SK-N-SH (cell line): ENCODE results near the gene AKAP8. TPM values are rescaled to one million over a fixed set of nuclear protein-coding genes. Genes with fewer than 3 reads are reported as not detected.
A peak's percentile ranks its signal among the peaks of the same experiment; 100 is the strongest.

Experiments used
- CTCF ChIA-PET: fragments of 300-600, 350-600 bp; formaldehyde crosslinking; extraction: SDS; loops from one replicate; lab custom pipeline; 2021; lab: Yijun Ruan, JAX
- POLR2A ChIA-PET: fragments of 350-600 bp; sonication (Branson Sonifier 250); formaldehyde crosslinking; extraction: SDS; loops from one replicate; lab custom pipeline; 2020; ENCODE audit warnings: antibody characterized with exemption, inconsistent platforms; lab: Yijun Ruan, JAX
- DNase-seq: peaks from one replicate; pipeline ENCODE4 v3.0.0; 2012
- H2AFZ ChIP-seq: fragments of 200-600 bp; sonication (generic); 2 replicates; pipeline ENCODE4 v1.8.1; 2016; ENCODE audit warnings: antibody characterized with exemption, mild to moderate bottlenecking, low read depth
- H3F3A ChIP-seq: fragments of 200-600 bp; sonication (generic); replicated peaks from 2 replicates; pipeline ENCODE3; 2016; ENCODE audit warnings: antibody characterized with exemption, mild to moderate bottlenecking; ENCODE audit not compliant: insufficient read depth
- H3K27ac ChIP-seq, 2 experiments: fragments of 200-500 bp in 1 of 2; fragments of 200-600 bp in 1 of 2; sonication (Bioruptor generic) in 1 of 2; sonication (generic), shearing (Covaris generic) in 1 of 2; 2 replicates each; pipeline versions ENCODE4 v1.5.1 to v1.6.1; 2014 to 2016; ENCODE audit warnings: low read depth in 2 of 2, inconsistent platforms in 1 of 2, low read length in 1 of 2, mild to moderate bottlenecking in 1 of 2, mixed read lengths in 1 of 2
- H3K27me3 ChIP-seq: fragments of 200-600 bp; sonication (generic), shearing (Covaris generic); 2 replicates; pipeline ENCODE4 v1.6.1; 2016; ENCODE audit warnings: mixed run types; ENCODE audit not compliant: insufficient read depth
- H3K36me3 ChIP-seq, 2 experiments: fragments of 200-500 bp in 1 of 2; fragments of 200-600 bp in 1 of 2; sonication (Bioruptor generic) in 1 of 2; sonication (generic) in 1 of 2; replicated peaks in 1 of 2; 2 replicates each; pipeline versions ENCODE3 to v1.5.1; 2014 to 2016; ENCODE audit warnings: low read length in 1 of 2, mild to moderate bottlenecking in 1 of 2; ENCODE audit not compliant: insufficient read depth in 2 of 2, control insufficient read depth in 1 of 2
- H3K4me1 ChIP-seq, 2 experiments: fragments of 200-500 bp in 1 of 2; fragments of 200-600 bp in 1 of 2; sonication (Bioruptor generic) in 1 of 2; sonication (generic), shearing (Covaris generic) in 1 of 2; 2 replicates each; pipeline versions ENCODE4 v1.5.1 to v1.6.1; 2014 to 2016; ENCODE audit warnings: low read depth in 1 of 2, low read length in 1 of 2, mixed run types in 1 of 2; ENCODE audit not compliant: insufficient read depth in 2 of 2, control insufficient read depth in 1 of 2
- H3K4me2 ChIP-seq: fragments of 200-600 bp; sonication (generic), shearing (Covaris generic); 2 replicates; pipeline ENCODE4 v1.6.1; 2017; ENCODE audit warnings: mixed run types
- H3K4me3 ChIP-seq, 2 experiments: fragments of 200-500 bp in 1 of 2; fragments of 200-600 bp in 1 of 2; sonication (Bioruptor generic) in 1 of 2; sonication (generic), shearing (Covaris generic) in 1 of 2; 2 replicates each; pipeline versions ENCODE4 v1.5.1 to v1.8.1; 2014 to 2016; ENCODE audit warnings: low read depth in 2 of 2, inconsistent platforms in 1 of 2, low read length in 1 of 2, mild to moderate bottlenecking in 1 of 2, mixed read lengths in 1 of 2, moderate library complexity in 1 of 2
- H3K79me2 ChIP-seq: fragments of 200-600 bp; sonication (generic); 2 replicates; pipeline ENCODE4 v1.8.1; 2017; ENCODE audit warnings: mild to moderate bottlenecking; ENCODE audit not compliant: insufficient read depth
- H3K9ac ChIP-seq: fragments of 200-600 bp; sonication (generic); 2 replicates; pipeline ENCODE4 v1.6.1; 2017; ENCODE audit warnings: mixed run types
- H3K9me2 ChIP-seq: fragments of 200-600 bp; sonication (generic); 2 replicates; pipeline ENCODE4 v1.6.1; 2017; ENCODE audit warnings: mixed run types
- H3K9me3 ChIP-seq: fragments of 200-600 bp; sonication (generic); 2 replicates; pipeline ENCODE4 v1.6.1; 2017; ENCODE audit warnings: mixed run types, mild to moderate bottlenecking, moderate library complexity
- H4K20me1 ChIP-seq: fragments of 200-600 bp; sonication (generic); 2 replicates; pipeline ENCODE4 v1.6.1; 2017; ENCODE audit warnings: mild to moderate bottlenecking, mixed run types; ENCODE audit not compliant: insufficient read depth
- CTCF ChIP-seq: fragments of 200-600 bp; sonication (generic); IDR thresholded peaks from 2 replicates; pipeline ENCODE4 v1.6.1; 2017; ENCODE audit warnings: antibody characterized with exemption, mild to moderate bottlenecking, moderate library complexity
- ELF1 ChIP-seq: IDR thresholded peaks from 2 replicates; pipeline ENCODE4 v1.4.0; 2012
- FOXJ3 ChIP-seq: sonication (generic); formaldehyde crosslinking; IDR thresholded peaks from 2 replicates; pipeline ENCODE4 v1.5.1; 2020; ENCODE audit warnings: mild to moderate bottlenecking, missing genetic modification reagents
- FOXM1 ChIP-seq: IDR thresholded peaks from 2 replicates; pipeline ENCODE4 v1.4.0; 2012; ENCODE audit warnings: low read depth, mild to moderate bottlenecking
- GABPA ChIP-seq: IDR thresholded peaks from 2 replicates; pipeline ENCODE4 v1.4.0; 2012; ENCODE audit warnings: low read depth, mild to moderate bottlenecking
- MAX ChIP-seq: IDR thresholded peaks from 2 replicates; pipeline ENCODE4 v1.4.0; 2012; ENCODE audit warnings: low read depth
- MEF2A ChIP-seq: IDR thresholded peaks from 2 replicates; pipeline ENCODE4 v1.4.0; 2012; ENCODE audit warnings: low read depth, borderline replicate concordance
- MXI1 ChIP-seq: IDR thresholded peaks from 2 replicates; pipeline ENCODE4 v1.6.1; 2012; ENCODE audit warnings: mild to moderate bottlenecking, low read depth, low read length, improper control_type of control experiment
- NRF1 ChIP-seq: IDR thresholded peaks from 2 replicates; pipeline ENCODE4 v1.6.1; 2012; ENCODE audit warnings: low read depth, mild to moderate bottlenecking, low read length
- PBX3 ChIP-seq: IDR thresholded peaks from 2 replicates; pipeline ENCODE4; 2012
- POLR2AphosphoS5 ChIP-seq: IDR thresholded peaks from 2 replicates; pipeline ENCODE4 v1.6.1; 2012; ENCODE audit warnings: low read depth, low read length
- RCOR1 ChIP-seq: fragments of 150-350 bp; IDR thresholded peaks from 2 replicates; pipeline ENCODE4 v1.6.1; 2017; ENCODE audit warnings: antibody characterized with exemption, low read length
- REST ChIP-seq: IDR thresholded peaks from 2 replicates; pipeline ENCODE4 v1.6.1; 2012; ENCODE audit warnings: mild to moderate bottlenecking, low read depth, low read length, moderate library complexity
- RFX5 ChIP-seq: IDR thresholded peaks from 2 replicates; pipeline ENCODE4 v1.6.1; 2012; ENCODE audit warnings: mild to moderate bottlenecking, improper control_type of control experiment, low read length
- SIN3A ChIP-seq: IDR thresholded peaks from 2 replicates; pipeline ENCODE4 v1.6.1; 2012; ENCODE audit warnings: low read depth, mild to moderate bottlenecking, low read length, moderate library complexity, borderline replicate concordance
- TAF1 ChIP-seq: IDR thresholded peaks from 2 replicates; pipeline ENCODE4 v1.6.1; 2012; ENCODE audit warnings: low read depth, mild to moderate bottlenecking, low read length, moderate library complexity, borderline replicate concordance
- TEAD4 ChIP-seq: IDR thresholded peaks from 2 replicates; pipeline ENCODE4 v1.4.0; 2012; ENCODE audit warnings: mild to moderate bottlenecking, borderline replicate concordance; ENCODE audit not compliant: insufficient read depth
- USF1 ChIP-seq: IDR thresholded peaks from 2 replicates; pipeline ENCODE4 v1.4.0; 2012; ENCODE audit warnings: low read depth, borderline replicate concordance
- YY1 ChIP-seq: IDR thresholded peaks from 2 replicates; pipeline ENCODE4 v1.4.0; 2012; ENCODE audit warnings: low read depth, mild to moderate bottlenecking
- ZBTB33 ChIP-seq: IDR thresholded peaks from 2 replicates; pipeline ENCODE4 v1.4.0; 2012; ENCODE audit warnings: low read depth, borderline replicate concordance
- WGBS: methylation state at CpG from one replicate; pipeline ENCODE4 v1.1.6; 2017; ENCODE audit warnings: low lambda C conversion rate; 5-methylcytosine and 5-hydroxymethylcytosine counted together
- polyA plus RNA-seq, 3 experiments: library from polyadenylated mRNA; depleted of rRNA; stranded (reverse); fragments of >200 nt; gene quantifications; 2 replicates each; pipeline ENCODE4 v1.2.3, GENCODE V29; 2012

Gene AKAP8
- polyA plus RNA-seq, 1 of the 3 experiments (the other 2 are of a cell fraction) = 17.2 TPM

DNA sequence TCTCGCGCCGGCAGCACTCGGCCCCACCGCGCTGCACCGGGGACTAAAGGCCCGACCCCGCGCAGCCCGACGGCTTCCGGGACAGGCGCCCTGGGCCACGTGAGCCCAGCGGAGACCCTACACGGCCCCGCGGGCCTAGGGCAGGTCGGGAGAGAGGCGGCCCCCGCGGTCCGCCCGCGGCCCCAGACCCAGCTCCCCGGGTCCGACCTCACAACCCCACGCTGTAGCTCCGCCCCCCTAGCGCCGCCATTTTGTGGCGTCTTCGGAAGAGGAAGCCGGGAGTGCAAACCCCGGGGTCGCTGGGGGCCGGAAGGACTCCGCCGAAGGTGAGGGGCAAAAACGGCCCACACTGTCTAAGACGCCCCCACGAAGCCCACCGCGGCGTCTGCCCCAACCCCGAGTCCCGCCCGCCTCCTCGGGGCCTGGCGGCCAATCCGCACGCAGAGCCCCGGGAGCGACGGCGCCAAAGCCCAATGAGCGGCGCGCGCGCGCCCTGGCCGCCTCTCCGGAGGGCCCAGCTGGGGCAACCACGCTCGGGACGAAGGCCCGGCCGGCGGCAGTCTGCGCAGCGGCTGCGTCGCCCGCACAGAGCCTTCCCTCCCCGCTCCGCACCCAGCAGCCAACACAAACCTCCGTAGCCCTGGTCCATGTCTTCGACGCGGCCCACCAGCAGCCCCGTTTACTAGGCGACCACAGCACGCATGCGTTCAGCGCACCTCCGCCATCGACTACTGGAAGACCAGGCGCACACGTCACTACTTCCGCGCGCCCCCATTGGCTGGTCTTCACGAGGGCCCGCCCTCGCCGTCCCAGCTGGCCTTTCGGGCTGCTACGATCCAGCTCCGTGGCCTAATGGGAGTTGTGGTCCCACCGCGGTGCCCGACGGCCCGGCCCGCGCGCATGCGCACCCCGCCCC lies at the start of gene AKAP8 (continued):
- TF ChIP-seq NRF1 = peak; percentile 80
- no peak; the same call in 1 of the 2 replicates for TF ChIP-seq MAX
- peak; percentile 84 for TF ChIP-seq RFX5
- peak; percentile 63; the same call in 1 of the 2 replicates for TF ChIP-seq SIN3A
- no peak for TF ChIP-seq FOXJ3 (CRISPR knock-in tag)
- peak; percentile 45; the same call in 1 of the 2 replicates for TF ChIP-seq TAF1
- no peak for TF ChIP-seq FOXM1
- TF ChIP-seq USF1 = no peak
- no peak; the same call in 1 of the 2 replicates for TF ChIP-seq MXI1
- TF ChIP-seq YY1 = peak; percentile 92
- TF ChIP-seq ELF1 = peak; percentile 25; the same call in 1 of the 2 replicates
- TF ChIP-seq TEAD4 = no peak

DNA sequence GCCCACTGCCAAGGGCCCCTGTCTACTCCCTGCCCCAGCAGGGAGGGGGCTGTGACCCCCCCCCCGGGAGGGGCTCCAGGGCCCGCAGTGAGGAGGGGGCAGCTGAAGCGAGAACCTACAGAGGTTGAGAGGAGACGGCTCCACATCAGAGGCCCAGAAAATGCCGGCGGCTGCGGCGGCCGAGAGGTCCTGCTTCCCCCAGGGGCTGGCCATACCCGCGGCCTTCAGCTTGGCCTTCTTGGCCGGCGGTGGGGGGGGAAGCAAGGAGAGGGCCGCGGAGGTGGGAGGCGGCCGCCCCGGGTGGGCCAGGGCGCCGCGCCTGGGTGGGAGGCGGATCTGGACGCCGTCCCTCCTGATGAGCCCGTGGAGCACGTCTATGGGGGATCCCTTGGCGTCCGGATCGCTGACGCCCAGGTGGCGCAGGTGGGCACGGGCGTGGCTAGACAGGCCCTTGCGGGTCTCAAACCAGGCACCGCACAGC lies 48.4 kb upstream of the AKAP8 start:
- peaks cover 5 to 25% of the 10 kb centered on the region in 2 experiments; a peak in 2 of 4 replicates for H3K4me1 ChIP-seq
- no peaks in the 10 kb centered on the region for H3K9me3 ChIP-seq
- no peak overlapping the region for H2AFZ ChIP-seq
- DNase-seq = no peak
- peaks cover 42% of the 10 kb centered on the region for H3K79me2 ChIP-seq
- ChIA-PET POLR2A (no interaction called here), CTCF (interaction anchor here (3.9 kb wide), 1 partner anchor 8 kb away, joined by 12 read pairs; the partner anchor contains the start of gene AKAP8L)
- no peaks in the 10 kb centered on the region for H3F3A ChIP-seq
- peaks cover 17% of the 10 kb centered on the region; the same call in 1 of the 2 replicates for H4K20me1 ChIP-seq
- no peaks in the 10 kb centered on the region for H3K9me2 ChIP-seq
- H3K27me3 ChIP-seq = no peaks in the 10 kb centered on the region
- H3K9ac ChIP-seq = no peak overlapping the region
- H3K27ac ChIP-seq = no peak overlapping the region
- H3K4me2 ChIP-seq = no peak overlapping the region
- H3K36me3 ChIP-seq = peaks cover 24 to 62% of the 10 kb centered on the region in 2 experiments
- H3K4me3 ChIP-seq = no peak overlapping the region
- WGBS = 96% methylated on average over 12 of the region's 35 CpGs
- TF ChIP-seq TEAD4 (no peak), GABPA (no peak), TAF1 (no peak), ELF1 (no peak), PBX3 (no peak), REST (no peak), YY1 (no peak), POLR2AphosphoS5 (no peak), ZBTB33 (no peak), RCOR1 (no peak), MEF2A (no peak), FOXJ3 (CRISPR knock-in tag) (no peak), SIN3A (no peak), CTCF (no peak)
